Measurements from ENCODE around the gene C20orf141.

GRCh38 chr20:2796011-2796660 lies 18.7 kb upstream of the C20orf141 start:
- TF ChIP-seq CTCF (conservative IDR thresholded peaks at IDR 0.05; ENCODE audit: low read length) (no peak), EZH2phosphoT487 (IDR thresholded peaks at IDR 0.05; ENCODE audit: borderline replicate concordance) (no peak)
